ENCODE data around the gene CIC. TPM values are rescaled to one million over a fixed set of nuclear protein-coding genes. Genes with fewer than 3 reads are reported as not detected.

Gene CIC
- total RNA-seq, 2 experiments from 2014 or later = 43.8 to 50.4 TPM

DNA sequence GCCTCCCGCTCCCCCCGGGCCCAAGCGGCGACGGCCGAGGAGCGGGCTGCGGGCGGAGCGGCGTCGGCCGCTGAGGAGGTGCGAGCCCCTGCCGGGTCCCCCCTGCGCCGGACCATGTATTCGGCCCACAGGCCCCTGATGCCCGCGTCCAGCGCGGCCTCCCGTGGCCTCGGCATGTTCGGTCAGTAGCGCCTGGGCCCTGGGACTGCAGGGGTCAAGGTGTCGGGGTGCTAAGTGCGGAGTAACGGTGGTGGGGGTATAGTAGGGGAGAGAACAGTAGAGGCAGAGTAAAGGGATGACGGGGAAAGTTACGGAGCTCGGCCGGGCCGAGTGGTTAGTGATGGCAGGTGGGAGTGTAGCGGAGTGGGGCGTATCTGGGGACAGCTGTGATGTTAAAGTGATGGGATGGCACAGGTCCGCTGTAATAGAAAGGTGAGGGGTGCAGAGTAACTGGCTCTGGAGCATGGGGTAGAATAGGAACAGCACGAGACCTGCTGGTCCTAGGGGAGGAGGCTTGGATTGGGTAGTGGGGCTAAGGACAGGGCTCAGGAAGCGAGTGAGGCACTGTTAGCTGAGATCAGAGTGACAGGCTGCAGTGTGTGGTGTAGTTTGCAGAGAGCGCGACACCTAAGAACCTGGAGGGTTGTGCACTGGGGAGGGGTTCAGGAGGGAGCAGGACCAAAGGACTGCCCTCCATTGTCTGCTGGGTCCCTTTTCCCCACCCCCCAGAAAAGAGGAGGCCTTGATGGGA lies 15.7 kb downstream of the CIC start:
- H3K36me3 Mint-ChIP-seq = peaks cover 4% of the 10 kb centered on the region
- H3K4me1 Mint-ChIP-seq = peaks cover 28% of the 10 kb centered on the region
- no peaks in the 10 kb centered on the region for H3K27me3 Mint-ChIP-seq
- peak overlapping the region; percentile 67 for H3K27ac Mint-ChIP-seq
- no peak for DNase-seq
- H3K4me3 Mint-ChIP-seq = peak overlapping the region; percentile 95
- H3K9me3 Mint-ChIP-seq = no peaks in the 10 kb centered on the region

DNA sequence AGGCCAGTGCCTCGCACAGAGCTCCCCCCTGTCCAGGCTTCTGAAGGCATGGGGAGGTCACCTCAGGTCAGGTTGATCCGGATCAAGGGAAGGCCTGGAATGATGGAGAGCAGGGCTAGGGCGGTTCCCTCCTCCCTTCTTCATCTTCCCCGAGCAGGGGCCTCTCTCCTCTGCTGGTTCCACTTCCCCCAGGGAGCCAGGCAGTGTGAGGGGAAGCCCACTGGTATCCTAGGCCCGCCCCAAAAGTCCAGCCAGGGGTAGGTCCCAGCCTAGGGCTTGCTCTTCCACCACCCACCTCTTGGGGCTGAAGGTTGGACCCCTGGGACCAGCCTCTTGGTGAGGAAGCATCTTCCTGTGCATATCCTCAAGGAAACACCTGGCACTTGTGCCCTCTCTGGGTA lies 16.5 kb downstream of the CIC start:
- Mint-ChIP-seq H3K9me3 (no peaks in the 10 kb centered on the region), H3K27ac (no peak overlapping the region), H3K4me1 (peaks cover 28% of the 10 kb centered on the region)

GRCh38 chr19:42285988-42286348 lies 16.9 kb downstream of the CIC start:
- no peak for DNase-seq
- Mint-ChIP-seq H3K27ac (peak overlapping the region; percentile 39), H3K4me3 (peak overlapping the region; percentile 38), H3K27me3 (no peaks in the 10 kb centered on the region), H3K9me3 (no peaks in the 10 kb centered on the region), H3K36me3 (peaks cover 4% of the 10 kb centered on the region), H3K4me1 (peaks cover 28% of the 10 kb centered on the region)

More for the DNA sequence above, 16.5 kb downstream of the CIC start:
- no peaks in the 10 kb centered on the region for H3K27me3 Mint-ChIP-seq
- no peak for DNase-seq
- H3K36me3 Mint-ChIP-seq = peaks cover 4% of the 10 kb centered on the region
- peak overlapping the region; percentile 95 for H3K4me3 Mint-ChIP-seq

DNA sequence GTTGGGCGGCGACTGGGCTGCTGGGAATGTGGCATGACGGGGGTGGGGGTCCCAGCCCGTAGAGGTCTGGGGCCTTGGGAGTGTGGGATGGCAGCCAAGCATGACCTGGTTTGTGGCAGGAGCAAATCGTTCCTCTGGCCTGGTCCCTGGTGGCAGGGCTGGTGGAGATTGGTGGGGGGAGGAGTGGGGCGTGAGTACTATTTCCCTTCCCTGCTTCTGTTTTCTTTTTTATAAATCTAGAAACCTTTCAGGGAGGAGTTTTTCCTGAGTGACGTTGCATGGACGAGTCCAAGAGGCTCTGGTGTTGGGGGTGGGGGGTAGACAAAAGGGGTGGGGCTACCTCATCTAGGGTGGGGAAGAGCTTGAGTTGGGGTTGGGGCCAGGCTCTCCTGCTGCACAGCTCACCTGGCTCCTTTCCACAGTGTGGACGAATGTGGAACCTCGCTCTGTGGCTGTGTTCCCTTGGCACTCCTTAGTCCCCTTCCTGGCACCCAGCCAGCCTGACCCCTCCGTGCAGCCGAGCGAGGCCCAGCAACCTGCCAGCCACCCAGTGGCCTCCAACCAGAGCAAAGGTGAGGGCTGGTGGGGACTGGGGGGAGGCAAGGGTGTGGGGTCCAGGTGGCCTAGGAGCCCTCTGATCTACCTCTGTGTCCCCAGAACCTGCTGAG lies 17.4 kb downstream of the CIC start:
- H3K27me3 Mint-ChIP-seq = no peaks in the 10 kb centered on the region

DNA sequence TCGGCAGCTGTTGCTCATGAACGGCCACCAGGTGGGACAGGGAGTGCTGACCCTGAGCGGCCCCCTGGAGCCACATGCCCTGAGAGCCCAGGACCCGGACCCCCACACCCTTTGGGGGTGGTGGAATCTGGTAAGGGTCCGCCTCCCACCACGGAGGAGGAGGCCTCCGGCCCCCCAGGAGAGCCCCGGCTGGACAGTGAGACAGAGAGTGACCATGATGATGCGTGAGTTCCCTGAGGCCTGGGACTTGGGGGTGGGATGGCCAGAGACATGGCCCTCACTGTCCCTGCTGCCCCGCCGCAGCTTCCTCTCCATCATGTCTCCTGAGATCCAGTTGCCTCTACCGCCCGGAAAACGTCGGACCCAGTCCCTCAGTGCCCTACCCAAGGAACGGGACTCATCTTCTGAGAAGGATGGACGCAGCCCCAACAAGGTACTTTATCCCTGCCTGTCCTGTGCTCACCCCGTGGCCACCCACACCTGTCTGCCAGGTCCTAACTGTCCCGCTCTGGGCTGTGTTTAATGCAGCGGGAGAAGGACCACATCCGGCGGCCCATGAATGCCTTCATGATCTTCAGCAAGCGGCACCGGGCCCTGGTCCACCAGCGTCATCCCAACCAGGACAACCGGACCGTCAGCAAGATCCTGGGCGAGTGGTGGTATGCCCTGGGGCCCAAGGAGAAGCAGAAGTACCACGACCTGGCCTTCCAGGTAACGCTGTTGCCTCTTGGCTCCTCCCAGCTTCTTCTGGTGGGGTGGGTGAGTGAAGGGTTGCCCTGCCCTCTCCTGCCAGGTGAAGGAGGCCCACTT lies 18.2 kb downstream of the CIC start:
- H3K4me1 Mint-ChIP-seq = peaks cover 18% of the 10 kb centered on the region
- H3K27ac Mint-ChIP-seq = no peak overlapping the region
- H3K9me3 Mint-ChIP-seq = no peaks in the 10 kb centered on the region
- DNase-seq = no peak
- no peak overlapping the region for H3K4me3 Mint-ChIP-seq
- H3K36me3 Mint-ChIP-seq = peaks cover 10% of the 10 kb centered on the region
- no peaks in the 10 kb centered on the region for H3K27me3 Mint-ChIP-seq

More for the DNA sequence above, 17.4 kb downstream of the CIC start:
- H3K4me1 Mint-ChIP-seq = peaks cover 25% of the 10 kb centered on the region
- peaks cover 7% of the 10 kb centered on the region for H3K36me3 Mint-ChIP-seq
- H3K4me3 Mint-ChIP-seq = peak overlapping the region; percentile 38
- H3K9me3 Mint-ChIP-seq = no peaks in the 10 kb centered on the region
- H3K27ac Mint-ChIP-seq = peak overlapping the region; percentile 39
- DNase-seq = no peak

GRCh38 chr19:42287827-42288107 lies 18.7 kb downstream of the CIC start:
- Mint-ChIP-seq H3K4me3 (no peak overlapping the region), H3K9me3 (no peaks in the 10 kb centered on the region), H3K4me1 (peaks cover 14% of the 10 kb centered on the region), H3K36me3 (peaks cover 10% of the 10 kb centered on the region), H3K27ac (no peak overlapping the region), H3K27me3 (no peaks in the 10 kb centered on the region)
- no peak for DNase-seq

- H3K9me3 Mint-ChIP-seq = no peaks in the 10 kb centered on the region
- peaks cover 12% of the 10 kb centered on the region for H3K36me3 Mint-ChIP-seq
- peaks cover 14% of the 10 kb centered on the region for H3K4me1 Mint-ChIP-seq
- H3K27ac Mint-ChIP-seq = no peak overlapping the region
- H3K4me3 Mint-ChIP-seq = no peak overlapping the region
- no peaks in the 10 kb centered on the region for H3K27me3 Mint-ChIP-seq
- no peak for DNase-seq
These were observed 19.3 kb downstream of the CIC start for GRCh38 chr19:42288387-42288786.

- H3K36me3 Mint-ChIP-seq = peaks cover 13% of the 10 kb centered on the region
- H3K27ac Mint-ChIP-seq = no peak overlapping the region
- H3K4me1 Mint-ChIP-seq = peaks cover 14% of the 10 kb centered on the region
- H3K27me3 Mint-ChIP-seq = no peaks in the 10 kb centered on the region
- no peaks in the 10 kb centered on the region for H3K9me3 Mint-ChIP-seq
- no peak for DNase-seq
- no peak overlapping the region for H3K4me3 Mint-ChIP-seq
These were observed 20.0 kb downstream of the CIC start for GRCh38 chr19:42288881-42289555.

DNA sequence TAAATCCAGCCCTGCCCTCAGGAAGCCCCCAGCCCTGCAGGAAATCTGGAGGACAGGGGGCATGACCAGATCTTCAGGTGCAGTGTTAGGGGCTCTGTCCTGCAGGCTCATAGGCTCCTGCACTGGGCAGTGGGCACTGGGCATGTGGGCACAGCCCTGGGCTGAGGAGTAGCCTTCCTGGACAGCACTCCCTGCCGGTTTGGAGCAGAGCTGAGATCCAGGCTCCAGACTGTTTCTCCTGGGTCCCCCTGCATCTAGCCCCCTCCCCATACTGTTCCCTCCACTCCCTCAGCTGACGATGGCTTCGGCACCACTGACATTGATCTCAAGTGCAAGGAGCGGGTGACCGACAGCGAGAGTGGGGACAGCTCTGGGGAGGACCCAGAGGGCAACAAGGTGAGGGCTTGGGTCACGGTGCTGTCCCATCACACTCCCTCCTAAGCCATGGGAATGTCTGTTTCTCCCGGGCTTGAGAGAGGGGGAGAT lies 20.5 kb downstream of the CIC start:
- Mint-ChIP-seq H3K9me3 (no peaks in the 10 kb centered on the region), H3K4me1 (peaks cover 14% of the 10 kb centered on the region), H3K27me3 (no peaks in the 10 kb centered on the region), H3K4me3 (no peak overlapping the region), H3K27ac (no peak overlapping the region), H3K36me3 (peaks cover 13% of the 10 kb centered on the region)
- no peak for DNase-seq

DNA sequence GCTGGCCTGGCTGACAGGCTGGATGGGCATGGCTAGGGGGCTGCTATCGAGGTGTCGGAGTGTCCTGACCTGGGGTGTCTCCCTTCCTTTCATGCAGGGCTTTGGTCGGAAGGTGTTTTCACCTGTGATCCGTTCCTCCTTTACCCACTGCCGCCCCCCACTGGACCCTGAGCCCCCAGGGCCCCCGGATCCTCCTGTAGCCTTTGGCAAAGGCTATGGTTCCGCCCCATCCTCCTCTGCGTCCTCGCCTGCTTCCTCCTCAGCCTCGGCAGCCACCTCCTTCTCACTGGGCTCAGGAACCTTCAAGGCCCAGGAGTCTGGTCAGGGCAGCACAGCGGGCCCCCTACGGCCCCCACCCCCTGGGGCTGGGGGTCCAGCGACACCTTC lies 21.1 kb downstream of the CIC start:
- Mint-ChIP-seq H3K9me3 (no peaks in the 10 kb centered on the region), H3K4me1 (peaks cover 9% of the 10 kb centered on the region), H3K4me3 (no peak overlapping the region), H3K36me3 (peaks cover 9% of the 10 kb centered on the region), H3K27me3 (no peaks in the 10 kb centered on the region), H3K27ac (no peak overlapping the region)
- no peak for DNase-seq

DNA sequence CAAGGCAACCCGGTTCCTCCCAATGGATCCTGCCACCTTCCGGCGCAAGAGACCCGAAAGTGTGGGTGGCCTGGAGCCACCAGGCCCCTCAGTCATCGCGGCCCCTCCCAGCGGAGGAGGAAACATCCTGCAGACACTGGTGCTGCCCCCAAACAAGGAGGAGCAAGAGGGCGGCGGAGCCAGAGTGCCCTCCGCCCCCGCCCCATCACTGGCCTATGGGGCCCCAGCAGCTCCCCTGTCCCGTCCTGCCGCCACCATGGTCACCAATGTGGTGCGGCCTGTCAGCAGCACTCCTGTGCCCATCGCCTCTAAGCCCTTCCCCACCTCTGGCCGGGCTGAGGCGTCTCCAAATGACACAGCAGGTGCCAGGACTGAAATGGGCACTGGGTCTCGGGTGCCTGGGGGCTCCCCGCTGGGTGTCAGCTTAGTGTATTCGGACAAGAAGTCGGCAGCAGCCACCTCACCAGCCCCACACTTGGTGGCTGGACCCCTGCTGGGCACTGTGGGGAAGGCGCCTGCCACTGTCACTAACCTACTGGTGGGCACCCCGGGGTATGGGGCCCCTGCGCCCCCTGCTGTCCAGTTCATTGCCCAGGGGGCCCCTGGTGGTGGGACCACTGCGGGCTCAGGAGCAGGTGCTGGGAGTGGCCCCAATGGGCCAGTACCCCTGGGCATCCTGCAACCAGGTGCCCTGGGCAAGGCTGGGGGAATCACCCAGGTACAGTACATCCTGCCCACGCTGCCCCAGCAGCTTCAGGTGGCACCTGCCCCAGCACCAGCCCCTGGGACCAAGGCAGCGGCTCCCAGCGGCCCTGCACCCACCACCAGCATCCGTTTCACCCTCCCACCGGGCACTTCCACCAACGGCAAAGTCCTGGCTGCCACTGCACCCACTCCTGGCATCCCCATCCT lies 21.7 kb downstream of the CIC start:
- Mint-ChIP-seq H3K9me3 (no peaks in the 10 kb centered on the region), H3K4me1 (peaks cover 6% of the 10 kb centered on the region), H3K36me3 (peaks cover 9% of the 10 kb centered on the region), H3K27me3 (no peaks in the 10 kb centered on the region), H3K27ac (no peak overlapping the region), H3K4me3 (no peak overlapping the region)
- DNase-seq = peak; percentile 68

DNA sequence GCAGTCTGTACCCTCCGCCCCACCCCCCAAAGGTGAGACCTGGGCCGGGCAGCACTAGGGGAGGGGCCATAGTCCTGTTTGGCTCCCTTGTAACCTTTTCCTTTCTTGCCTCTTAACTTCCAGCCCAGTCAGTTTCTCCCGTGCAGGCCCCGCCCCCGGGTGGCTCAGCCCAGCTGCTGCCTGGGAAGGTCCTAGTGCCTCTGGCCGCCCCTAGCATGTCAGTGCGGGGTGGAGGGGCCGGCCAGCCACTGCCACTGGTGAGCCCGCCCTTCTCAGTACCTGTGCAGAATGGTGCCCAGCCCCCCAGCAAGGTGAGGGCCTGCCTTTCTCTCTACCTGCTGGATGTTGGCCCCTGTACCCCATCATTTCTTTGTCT lies 22.4 kb downstream of the CIC start:
- H3K9me3 Mint-ChIP-seq = no peaks in the 10 kb centered on the region
- H3K27ac Mint-ChIP-seq = no peak overlapping the region
- H3K27me3 Mint-ChIP-seq = no peaks in the 10 kb centered on the region
- no peak for DNase-seq
- H3K4me1 Mint-ChIP-seq = peaks cover 4% of the 10 kb centered on the region
- peaks cover 9% of the 10 kb centered on the region for H3K36me3 Mint-ChIP-seq
- H3K4me3 Mint-ChIP-seq = no peak overlapping the region

- Mint-ChIP-seq H3K4me3 (no peak overlapping the region), H3K36me3 (peaks cover 12% of the 10 kb centered on the region), H3K9me3 (no peaks in the 10 kb centered on the region), H3K27me3 (no peaks in the 10 kb centered on the region), H3K4me1 (peaks cover 4% of the 10 kb centered on the region), H3K27ac (peak overlapping the region; percentile 36)
- DNase-seq = no peak
These were observed 23.2 kb downstream of the CIC start for GRCh38 chr19:42292042-42292960.
